ENCODE results near the gene MYO18A. TPM values are rescaled to one million over a fixed set of nuclear protein-coding genes. Genes with fewer than 3 reads are reported as not detected.

The MYO18A gene
- total and polyA plus RNA-seq, 2 donors from 2014 or later, result 25.6 to 60.7 TPM

GRCh38 chr17:29179232-29180033 lies 765 bp downstream of the MYO18A start:
- H3K9me3 ChIP-seq (ENCODE audit: control insufficient read depth in 2 of 3, insufficient read depth in 1 of 3, low read length in 3 of 3), result no peaks in the 10 kb centered on the region
- FAIRE-seq (no peak), DNase-seq (peak; percentile 69 to 87 (median 82))
- peak overlapping the region; percentile 94 to 97 for H3K27ac ChIP-seq (ENCODE audit: low read depth in 2 of 2, low read length in 2 of 2)
- no peak for TF ChIP-seq CTCF (IDR thresholded peaks at IDR 0.05; ENCODE audit: borderline replicate concordance, extremely low read depth, insufficient read depth)
- H3K36me3 ChIP-seq (ENCODE audit: control insufficient read depth in 2 of 3, insufficient read depth in 3 of 3, low read length in 3 of 3), result no peaks in the 10 kb centered on the region
- H3K4me3 ChIP-seq (ENCODE audit: low read length in 3 of 3), result peak overlapping the region; percentile 50 to 64 (median 56)
- no peaks in the 10 kb centered on the region for H3K27me3 ChIP-seq (ENCODE audit: control insufficient read depth, insufficient read depth, low read length)
- H3K9ac ChIP-seq (ENCODE audit: low read length in 3 of 3), result peak overlapping the region; percentile 29 to 77 (median 57)
- intact Hi-C loops (cut with DNase I), result no loop called here
- H3K4me1 ChIP-seq (ENCODE audit: control insufficient read depth in 2 of 3, insufficient read depth in 2 of 3, low read depth in 1 of 3, low read length in 3 of 3), result peaks cover 0 to 39% (median 34%) of the 10 kb centered on the region in 3 donors

GRCh38 chr17:29178750-29179231 lies 1.4 kb downstream of the MYO18A start:
- H3K9me3 ChIP-seq (ENCODE audit: control insufficient read depth in 2 of 3, insufficient read depth in 1 of 3, low read length in 3 of 3), result no peaks in the 10 kb centered on the region
- H3K36me3 ChIP-seq (ENCODE audit: control insufficient read depth in 2 of 3, insufficient read depth in 3 of 3, low read length in 3 of 3), result no peaks in the 10 kb centered on the region
- no peak for TF ChIP-seq CTCF (IDR thresholded peaks at IDR 0.05; ENCODE audit: borderline replicate concordance, extremely low read depth, insufficient read depth)
- H3K27me3 ChIP-seq (ENCODE audit: control insufficient read depth, insufficient read depth, low read length), result no peaks in the 10 kb centered on the region
- FAIRE-seq, result no peak
- H3K9ac ChIP-seq (ENCODE audit: low read length in 3 of 3), result peak overlapping the region in 2 of 3 donors; percentile 64 to 77
- peak overlapping the region; percentile 36 to 64 (median 50) for H3K4me3 ChIP-seq (ENCODE audit: low read length in 3 of 3)
- intact Hi-C loops (cut with DNase I), result no loop called here
- DNase-seq, result peak in 1 of 5 donors; percentile 35
- peak overlapping the region; percentile 94 to 97 for H3K27ac ChIP-seq (ENCODE audit: low read depth in 2 of 2, low read length in 2 of 2)
- peaks cover 0 to 39% (median 34%) of the 10 kb centered on the region in 3 donors for H3K4me1 ChIP-seq (ENCODE audit: control insufficient read depth in 2 of 3, insufficient read depth in 2 of 3, low read depth in 1 of 3, low read length in 3 of 3)

- H3K4me1 ChIP-seq (ENCODE audit: control insufficient read depth in 2 of 3, insufficient read depth in 2 of 3, low read depth in 1 of 3, low read length in 3 of 3), result peaks cover 0 to 39% (median 34%) of the 10 kb centered on the region in 3 donors
- no peaks in the 10 kb centered on the region for H3K27me3 ChIP-seq (ENCODE audit: control insufficient read depth, insufficient read depth, low read length)
- H3K4me3 ChIP-seq (ENCODE audit: low read length in 3 of 3), result peak overlapping the region in 2 of 3 donors; percentile 36 to 64
- FAIRE-seq, result no peak
- no peaks in the 10 kb centered on the region for H3K36me3 ChIP-seq (ENCODE audit: control insufficient read depth in 2 of 3, insufficient read depth in 3 of 3, low read length in 3 of 3)
- H3K9me3 ChIP-seq (ENCODE audit: control insufficient read depth in 2 of 3, insufficient read depth in 1 of 3, low read length in 3 of 3), result no peaks in the 10 kb centered on the region
- TF ChIP-seq CTCF (IDR thresholded peaks at IDR 0.05; ENCODE audit: borderline replicate concordance, extremely low read depth, insufficient read depth), result no peak
- H3K9ac ChIP-seq (ENCODE audit: low read length in 3 of 3), result peak overlapping the region in 2 of 3 donors; percentile 73 to 81
- DNase-seq, result peak in 2 of 5 donors; percentile 21 to 76
- intact Hi-C loops (cut with DNase I), result no loop called here
- peak overlapping the region; percentile 94 to 97 for H3K27ac ChIP-seq (ENCODE audit: low read depth in 2 of 2, low read length in 2 of 2)
Measured at GRCh38 chr17:29177871-29178749, 2.1 kb downstream of the MYO18A start.

All from kidney (tissue), 14 donors.